Measurements from ENCODE around the gene AP1S3.
"Not testable (repeated sequence)": the region's sequence is repeated elsewhere in the genome, so short reads cannot be mapped to it uniquely, and the experiment has no call there.

The AP1S3 gene

GRCh38 chr2:223781560-223781959 lies 55.8 kb downstream of the AP1S3 start:
- Histone ChIP-seq H3K4me3 (ENCODE audit: low read depth, low read length) (no peak overlapping the region), H3K9me3 (ENCODE audit: control insufficient read depth, insufficient read depth, low read length) (no peaks in the 10 kb centered on the region), H3K9ac (ENCODE audit: low read depth, low read length) (no peak overlapping the region), H3K27me3 (ENCODE audit: control insufficient read depth, insufficient read depth, low read length) (no peaks in the 10 kb centered on the region), H3K27ac (ENCODE audit: low read depth, low read length) (no peak overlapping the region), H3K36me3 (ENCODE audit: control insufficient read depth, insufficient read depth, low read length) (peaks cover 8% of the 10 kb centered on the region; the same call in 1 of the 2 replicates), H3K4me1 (ENCODE audit: control insufficient read depth, insufficient read depth, low read length) (peaks cover 9% of the 10 kb centered on the region; the same call in 1 of the 2 replicates)

GRCh38 chr2:223779877-223780276 lies 57.5 kb downstream of the AP1S3 start:
- Histone ChIP-seq H3K9ac (ENCODE audit: low read depth, low read length) (no peak overlapping the region), H3K27me3 (ENCODE audit: control insufficient read depth, insufficient read depth, low read length) (no peaks in the 10 kb centered on the region), H3K9me3 (ENCODE audit: control insufficient read depth, insufficient read depth, low read length) (no peaks in the 10 kb centered on the region), H3K4me1 (ENCODE audit: control insufficient read depth, insufficient read depth, low read length) (peaks cover 9% of the 10 kb centered on the region; the same call in 1 of the 2 replicates), H3K27ac (ENCODE audit: low read depth, low read length) (no peak overlapping the region), H3K36me3 (ENCODE audit: control insufficient read depth, insufficient read depth, low read length) (peaks cover 20% of the 10 kb centered on the region; the same call in 1 of the 2 replicates), H3K4me3 (ENCODE audit: low read depth, low read length) (no peak overlapping the region)

DNA sequence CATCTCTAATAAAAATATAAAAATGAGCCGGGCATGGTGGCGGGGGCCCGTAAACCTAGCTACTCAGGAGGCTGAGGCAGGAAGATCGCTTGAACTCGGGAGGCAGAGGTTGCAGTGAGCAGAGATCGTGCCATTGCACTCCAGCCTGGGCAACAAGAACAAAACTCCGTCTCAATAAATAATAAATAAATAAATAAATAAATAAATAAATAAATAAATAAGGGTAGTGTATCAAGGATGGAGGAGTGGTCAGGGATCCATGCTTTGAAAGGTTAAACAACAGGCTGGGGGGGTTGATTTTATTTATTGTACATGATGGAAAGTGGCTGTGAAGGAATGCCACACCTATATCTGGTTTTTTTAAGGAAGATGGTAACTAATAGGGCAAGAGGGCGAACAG lies 63.2 kb downstream of the AP1S3 start:
- Histone ChIP-seq H3K27ac (ENCODE audit: low read depth, low read length) (no peak overlapping the region), H3K9ac (ENCODE audit: low read depth, low read length) (no peak overlapping the region), H3K27me3 (ENCODE audit: control insufficient read depth, insufficient read depth, low read length) (no peaks in the 10 kb centered on the region), H3K4me1 (ENCODE audit: control insufficient read depth, insufficient read depth, low read length) (0 out of 2 replicates have a peak, but pooled peaks cover 5% of the 10 kb centered on the region), H3K9me3 (ENCODE audit: control insufficient read depth, insufficient read depth, low read length) (no peaks in the 10 kb centered on the region), H3K4me3 (ENCODE audit: low read depth, low read length) (no peak overlapping the region), H3K36me3 (ENCODE audit: control insufficient read depth, insufficient read depth, low read length) (peaks cover 20% of the 10 kb centered on the region; the same call in 1 of the 2 replicates)

DNA sequence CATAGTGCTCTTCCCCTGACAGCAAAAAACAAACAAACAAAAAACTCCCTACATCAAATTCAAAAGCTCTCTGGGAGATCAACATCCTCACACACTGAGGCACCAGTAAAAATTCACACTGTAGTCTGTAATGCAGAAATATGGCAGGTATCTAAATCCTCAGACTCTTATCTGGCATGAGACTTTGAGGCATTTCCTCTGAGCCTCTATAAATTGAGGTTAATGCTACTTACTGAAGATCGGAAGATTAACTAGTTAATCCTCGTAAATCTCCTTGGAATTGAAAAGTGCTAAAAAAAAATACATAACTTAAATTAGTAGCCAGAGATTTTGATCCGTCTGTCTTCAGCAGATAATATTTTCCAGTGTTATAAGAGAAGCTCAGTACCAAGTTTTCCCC lies 65.0 kb downstream of the AP1S3 start:
- Histone ChIP-seq H3K36me3 (ENCODE audit: control insufficient read depth, insufficient read depth, low read length) (peaks cover 18% of the 10 kb centered on the region; the same call in 1 of the 2 replicates), H3K4me3 (ENCODE audit: low read depth, low read length) (no peak overlapping the region)

GRCh38 chr2:223771475-223771874 lies 65.9 kb downstream of the AP1S3 start:
- Histone ChIP-seq H3K27ac (ENCODE audit: low read depth, low read length) (no peak overlapping the region), H3K9ac (ENCODE audit: low read depth, low read length) (no peak overlapping the region), H3K4me1 (ENCODE audit: control insufficient read depth, insufficient read depth, low read length) (no peaks in the 10 kb centered on the region), H3K4me3 (ENCODE audit: low read depth, low read length) (no peak overlapping the region), H3K27me3 (ENCODE audit: control insufficient read depth, insufficient read depth, low read length) (no peaks in the 10 kb centered on the region), H3K9me3 (ENCODE audit: control insufficient read depth, insufficient read depth, low read length) (no peaks in the 10 kb centered on the region), H3K36me3 (ENCODE audit: control insufficient read depth, insufficient read depth, low read length) (peaks cover 12% of the 10 kb centered on the region; the same call in 1 of the 2 replicates)

More for the DNA sequence above, 65.0 kb downstream of the AP1S3 start:
- H3K4me1 ChIP-seq (ENCODE audit: control insufficient read depth, insufficient read depth, low read length), result no peaks in the 10 kb centered on the region
- no peak overlapping the region for H3K9ac ChIP-seq (ENCODE audit: low read depth, low read length)
- no peak overlapping the region for H3K27ac ChIP-seq (ENCODE audit: low read depth, low read length)
- no peaks in the 10 kb centered on the region for H3K27me3 ChIP-seq (ENCODE audit: control insufficient read depth, insufficient read depth, low read length)
- H3K9me3 ChIP-seq (ENCODE audit: control insufficient read depth, insufficient read depth, low read length), result no peaks in the 10 kb centered on the region

- Histone ChIP-seq H3K36me3 (ENCODE audit: control insufficient read depth, insufficient read depth, low read length) (no peaks in the 10 kb centered on the region), H3K9ac (ENCODE audit: low read depth, low read length) (no peak overlapping the region), H3K4me1 (ENCODE audit: control insufficient read depth, insufficient read depth, low read length) (no peaks in the 10 kb centered on the region), H3K9me3 (ENCODE audit: control insufficient read depth, insufficient read depth, low read length) (no peaks in the 10 kb centered on the region), H3K27me3 (ENCODE audit: control insufficient read depth, insufficient read depth, low read length) (no peaks in the 10 kb centered on the region), H3K4me3 (ENCODE audit: low read depth, low read length) (no peak overlapping the region), H3K27ac (ENCODE audit: low read depth, low read length) (no peak overlapping the region)
These were observed 69.2 kb downstream of the AP1S3 start for GRCh38 chr2:223768179-223768578.

DNA sequence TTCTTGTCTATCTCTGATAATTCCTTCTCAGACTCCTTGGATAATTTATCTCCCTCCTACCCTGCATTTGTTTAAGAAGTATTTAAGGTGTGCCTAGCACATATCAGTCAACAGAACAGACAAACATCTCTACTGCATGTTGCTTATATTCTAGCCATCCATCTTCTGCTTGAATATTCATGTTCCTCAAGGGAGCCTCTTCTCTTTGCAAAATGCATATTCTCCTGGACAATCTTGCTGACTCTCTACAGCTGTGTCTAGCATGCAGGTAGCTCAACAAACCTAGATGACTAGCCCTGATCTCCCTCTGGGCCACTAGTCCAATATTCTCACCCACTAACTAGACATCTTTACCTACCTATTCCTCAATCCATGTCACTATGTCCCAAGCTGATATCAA lies 70.0 kb downstream of the AP1S3 start:
- Histone ChIP-seq H3K9ac (ENCODE audit: low read depth, low read length) (no peak overlapping the region), H3K36me3 (ENCODE audit: control insufficient read depth, insufficient read depth, low read length) (no peaks in the 10 kb centered on the region), H3K9me3 (ENCODE audit: control insufficient read depth, insufficient read depth, low read length) (no peaks in the 10 kb centered on the region), H3K4me1 (ENCODE audit: control insufficient read depth, insufficient read depth, low read length) (no peaks in the 10 kb centered on the region), H3K27ac (ENCODE audit: low read depth, low read length) (no peak overlapping the region), H3K4me3 (ENCODE audit: low read depth, low read length) (no peak overlapping the region), H3K27me3 (ENCODE audit: control insufficient read depth, insufficient read depth, low read length) (no peaks in the 10 kb centered on the region)

DNA sequence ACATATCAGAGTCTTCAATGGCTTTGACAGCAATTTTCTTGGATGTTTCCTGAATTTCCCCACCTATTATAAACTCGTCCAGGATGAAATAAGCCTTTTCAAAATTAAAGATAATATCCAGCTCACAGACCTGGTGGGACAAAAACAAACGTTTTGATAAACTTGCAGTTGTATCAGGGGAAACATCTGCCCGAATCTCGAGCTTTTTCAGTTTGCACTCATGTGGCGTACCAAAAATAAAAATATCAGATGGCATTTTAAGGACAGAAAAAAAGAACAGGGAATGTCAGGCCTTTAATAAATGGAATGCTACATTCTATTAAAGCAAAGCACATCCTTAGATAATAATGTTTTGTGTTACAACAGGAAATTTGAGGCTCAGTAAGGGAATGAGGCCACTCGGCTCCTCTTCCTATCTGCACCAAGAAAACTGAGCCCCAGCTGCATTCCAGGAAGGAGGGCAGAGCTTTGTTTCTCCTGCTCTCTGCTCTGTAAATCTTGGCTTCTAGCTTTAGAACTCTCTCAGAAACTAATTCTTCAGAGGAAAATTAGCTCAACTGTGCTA lies 72.1 kb downstream of the AP1S3 start:
- Histone ChIP-seq H3K4me1 (ENCODE audit: control insufficient read depth, insufficient read depth, low read length) (no peaks in the 10 kb centered on the region), H3K27ac (ENCODE audit: low read depth, low read length) (no peak overlapping the region), H3K9me3 (ENCODE audit: control insufficient read depth, insufficient read depth, low read length) (no peaks in the 10 kb centered on the region), H3K36me3 (ENCODE audit: control insufficient read depth, insufficient read depth, low read length) (no peaks in the 10 kb centered on the region), H3K4me3 (ENCODE audit: low read depth, low read length) (no peak overlapping the region), H3K9ac (ENCODE audit: low read depth, low read length) (no peak overlapping the region), H3K27me3 (ENCODE audit: control insufficient read depth, insufficient read depth, low read length) (no peaks in the 10 kb centered on the region)

DNA sequence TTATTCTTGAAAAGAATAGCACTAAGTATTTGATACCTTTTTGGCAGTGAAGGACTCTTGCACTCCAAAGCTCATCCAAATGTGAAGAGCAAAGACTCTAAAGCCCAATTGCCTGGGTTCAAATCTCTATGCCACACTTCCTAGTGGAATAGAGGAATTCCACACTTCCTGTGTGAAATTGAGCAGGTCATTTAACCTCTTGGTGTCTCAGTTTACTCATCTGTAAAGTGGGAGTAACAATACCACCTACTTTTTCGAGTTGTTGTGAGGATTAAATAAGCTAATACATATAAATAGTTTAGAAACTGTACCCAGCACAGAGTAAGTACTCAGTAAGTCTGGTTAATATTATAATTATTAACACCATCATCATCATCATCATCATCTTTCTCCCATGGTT lies 72.6 kb downstream of the AP1S3 start:
- Histone ChIP-seq H3K4me3 (ENCODE audit: low read depth, low read length) (no peak overlapping the region), H3K27me3 (ENCODE audit: control insufficient read depth, insufficient read depth, low read length) (no peaks in the 10 kb centered on the region), H3K27ac (ENCODE audit: low read depth, low read length) (no peak overlapping the region), H3K9ac (ENCODE audit: low read depth, low read length) (no peak overlapping the region), H3K36me3 (ENCODE audit: control insufficient read depth, insufficient read depth, low read length) (no peaks in the 10 kb centered on the region), H3K4me1 (ENCODE audit: control insufficient read depth, insufficient read depth, low read length) (no peaks in the 10 kb centered on the region), H3K9me3 (ENCODE audit: control insufficient read depth, insufficient read depth, low read length) (no peaks in the 10 kb centered on the region)

- no peak overlapping the region for H3K27ac ChIP-seq (ENCODE audit: low read depth, low read length)
- no peak overlapping the region for H3K9ac ChIP-seq (ENCODE audit: low read depth, low read length)
- H3K36me3 ChIP-seq (ENCODE audit: control insufficient read depth, insufficient read depth, low read length), result no peaks in the 10 kb centered on the region
- H3K4me1 ChIP-seq (ENCODE audit: control insufficient read depth, insufficient read depth, low read length), result no peaks in the 10 kb centered on the region
- H3K9me3 ChIP-seq (ENCODE audit: control insufficient read depth, insufficient read depth, low read length), result no peaks in the 10 kb centered on the region
- no peak overlapping the region for H3K4me3 ChIP-seq (ENCODE audit: low read depth, low read length)
- no peaks in the 10 kb centered on the region for H3K27me3 ChIP-seq (ENCODE audit: control insufficient read depth, insufficient read depth, low read length)
These were observed 74.5 kb downstream of the AP1S3 start for GRCh38 chr2:223762853-223763252.

- H3K4me1 ChIP-seq (ENCODE audit: control insufficient read depth, insufficient read depth, low read length); H3K27ac ChIP-seq (ENCODE audit: low read depth, low read length); H3K27me3 ChIP-seq (ENCODE audit: control insufficient read depth, insufficient read depth, low read length); H3K9ac ChIP-seq (ENCODE audit: low read depth, low read length); H3K36me3 ChIP-seq (ENCODE audit: control insufficient read depth, insufficient read depth, low read length); H3K9me3 ChIP-seq (ENCODE audit: control insufficient read depth, insufficient read depth, low read length); H3K4me3 ChIP-seq (ENCODE audit: low read depth, low read length): not testable (repeated sequence)
These were observed 75.6 kb downstream of the AP1S3 start for GRCh38 chr2:223761746-223762145.
